CD4-positive, CD25-positive, alpha-beta regulatory T cell (primary cell): ENCODE measurements around the gene ITFG1. TPM values are rescaled to one million over a fixed set of nuclear protein-coding genes. Genes with fewer than 3 reads are reported as not detected.

Source experiments
- ATAC-seq, 2 donors: fragments of 150-1000 bp; cut with Tn5 transposase; one replicate each; pipeline ENCODE4 v1.10.0; 2021; ENCODE audit warnings: low read depth in 2 of 2, moderate number of reproducible peaks in 2 of 2, moderate library complexity in 1 of 2
- DNase-seq, 3 donors: peaks; one replicate each; pipeline versions ENCODE4 v3.0.0 to v3.0.0-alpha.2; 2012 to 2022; ENCODE audit warnings: mixed read lengths in 1 of 3
- H3K27ac ChIP-seq: one replicate; pipeline ENCODE4 v1.7.0; 2013; ENCODE audit warnings: mild to moderate bottlenecking, low read length; ENCODE audit not compliant: insufficient read depth, poor library complexity, severe bottlenecking
- H3K27me3 ChIP-seq: one replicate; pipeline ENCODE4 v1.7.0; 2013; ENCODE audit warnings: low read length; ENCODE audit not compliant: control insufficient read depth, insufficient read depth
- H3K36me3 ChIP-seq: one replicate; pipeline ENCODE4 v1.7.0; 2013; ENCODE audit warnings: mild to moderate bottlenecking, low read length, moderate library complexity; ENCODE audit not compliant: control insufficient read depth, insufficient read depth
- H3K4me1 ChIP-seq: 2 replicates; pipeline ENCODE4 v1.7.0; 2013; ENCODE audit warnings: mild to moderate bottlenecking, low read length; ENCODE audit not compliant: insufficient read depth, control insufficient read depth, poor library complexity, severe bottlenecking
- H3K4me3 ChIP-seq: one replicate; pipeline ENCODE4 v1.7.0; 2013; ENCODE audit warnings: low read depth, mild to moderate bottlenecking, low read length, moderate library complexity
- H3K9me3 ChIP-seq, 2 experiments: 1 replicate in 1 of 2; 2 replicates in 1 of 2; pipeline ENCODE4 v1.7.0; 2013; ENCODE audit warnings: low read length in 2 of 2, mild to moderate bottlenecking in 1 of 2, moderate library complexity in 1 of 2; ENCODE audit not compliant: control insufficient read depth in 2 of 2
- H3K27ac Mint-ChIP-seq, 3 donors: one replicate each; pipeline ENCODE4 v1.8.0; 2020 to 2022; ENCODE audit warnings: mild to moderate bottlenecking in 3 of 3, mixed read lengths in 3 of 3, moderate library complexity in 2 of 3
- H3K27me3 Mint-ChIP-seq: one replicate; pipeline ENCODE4 v1.8.0; 2022; ENCODE audit warnings: mild to moderate bottlenecking, mixed read lengths
- H3K36me3 Mint-ChIP-seq: one replicate; pipeline ENCODE4 v1.8.0; 2020; ENCODE audit warnings: mixed read lengths
- H3K4me1 Mint-ChIP-seq, 4 donors: one replicate each; pipeline ENCODE4 v1.8.0; 2020 to 2022; ENCODE audit warnings: mixed read lengths in 4 of 4, mild to moderate bottlenecking in 1 of 4
- H3K4me3 Mint-ChIP-seq, 4 donors: one replicate each; pipeline ENCODE4 v1.8.0; 2020 to 2022; ENCODE audit warnings: mild to moderate bottlenecking in 4 of 4, mixed read lengths in 4 of 4, moderate library complexity in 3 of 4
- H3K9me3 Mint-ChIP-seq, 7 donors: one replicate each; pipeline ENCODE4 v1.8.0; 2020 to 2022; ENCODE audit warnings: mixed read lengths in 7 of 7, mild to moderate bottlenecking in 3 of 7, moderate library complexity in 2 of 7
- polyA plus RNA-seq, 4 donors: library from polyadenylated mRNA; unstranded; fragments of 300-500 nt; fragmentation: Illumina TruSeq; gene quantifications; one replicate each; pipeline ENCODE4 v1.2.3, GENCODE V29; 2021
- total RNA-seq: library from RNA; stranded (reverse); gene quantifications from one replicate; pipeline ENCODE4 v1.2.3, GENCODE V29; 2022

Gene ITFG1
- total and polyA plus RNA-seq, 5 donors from 2014 or later, result 30.1 to 47.6 (median 35.9) TPM

GRCh38 chr16:47493381-47494337 lies 32.8 kb upstream of the ITFG1 start:
- Histone ChIP-seq H3K36me3 (peaks cover 10% of the 10 kb centered on the region), H3K27me3 (no peaks in the 10 kb centered on the region), H3K27ac (peak overlapping the region; percentile 61), H3K9me3 (peaks cover 0 to 29% of the 10 kb centered on the region in 2 experiments), H3K4me3 (peak overlapping the region; percentile 75), H3K4me1 (peaks cover 26% of the 10 kb centered on the region)
- Mint-ChIP-seq H3K27me3 (no peaks in the 10 kb centered on the region), H3K9me3 (peaks cover 0 to 30% (median 0%) of the 10 kb centered on the region in 7 donors), H3K27ac (peak overlapping the region; percentile 72 to 88 (median 87)), H3K36me3 (peaks cover 34% of the 10 kb centered on the region), H3K4me1 (peaks cover 30 to 68% (median 47%) of the 10 kb centered on the region in 4 donors), H3K4me3 (peak overlapping the region; percentile 75 to 91 (median 86))
- ATAC-seq (peak; percentile 15 to 39), DNase-seq (peak in 1 of 3 donors; percentile 44)

DNA sequence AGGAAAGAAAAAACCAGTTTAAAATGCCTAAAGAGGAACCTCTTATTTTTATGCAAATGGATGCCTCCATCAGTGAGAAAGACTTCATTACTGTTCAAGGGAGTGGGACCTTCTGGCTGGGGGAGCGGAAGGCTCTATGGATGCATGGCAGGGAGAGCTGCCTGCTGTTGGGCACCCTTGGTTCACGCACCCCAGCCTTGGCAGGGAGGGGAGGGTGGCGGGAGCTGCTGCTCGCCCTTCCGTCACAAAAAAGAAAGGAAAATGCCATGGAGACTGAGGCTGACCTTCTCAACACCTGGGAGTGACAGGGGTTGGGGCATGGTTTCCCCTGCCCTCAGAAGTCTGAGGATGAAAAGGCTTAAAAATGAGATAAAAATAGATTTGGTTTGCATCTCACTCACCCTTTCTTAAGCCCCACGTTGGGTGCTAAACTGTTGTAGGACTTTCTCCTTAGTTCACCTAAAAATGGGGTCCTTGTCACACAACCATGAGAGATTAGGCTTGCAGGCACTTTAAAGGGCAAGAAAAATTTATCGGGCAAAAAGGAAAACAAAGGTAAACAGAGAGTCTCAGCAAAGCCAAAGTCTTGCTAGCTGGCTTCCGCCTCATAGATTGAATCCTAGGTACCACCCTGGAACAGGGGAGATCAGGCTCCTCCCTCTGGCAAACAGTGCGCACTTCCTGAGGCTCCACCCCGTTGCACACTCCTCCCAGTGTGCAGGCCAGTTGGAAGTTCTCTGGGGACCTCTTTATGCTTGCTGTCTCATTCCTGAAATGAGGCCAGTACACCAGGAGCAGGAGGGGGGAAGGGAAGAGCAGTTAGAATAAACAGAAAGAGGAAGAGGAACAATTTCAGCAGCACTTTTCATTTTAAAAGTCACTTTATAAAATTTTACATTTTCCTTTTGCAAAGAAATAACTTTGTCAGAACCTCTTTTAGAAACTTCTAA lies 31.8 kb upstream of the ITFG1 start:
- peaks cover 39% of the 10 kb centered on the region for H3K36me3 Mint-ChIP-seq
- H3K4me1 Mint-ChIP-seq, result peaks cover 30 to 66% (median 47%) of the 10 kb centered on the region in 4 donors
- H3K27ac ChIP-seq, result peak overlapping the region; percentile 61
- H3K9me3 ChIP-seq, result peaks cover 0 to 29% of the 10 kb centered on the region in 2 experiments
- peaks cover 10% of the 10 kb centered on the region for H3K36me3 ChIP-seq
- peak overlapping the region; percentile 72 to 90 (median 87) for H3K27ac Mint-ChIP-seq
- peaks cover 26% of the 10 kb centered on the region for H3K4me1 ChIP-seq
- peak overlapping the region; percentile 82 to 91 (median 86) for H3K4me3 Mint-ChIP-seq
- no peaks in the 10 kb centered on the region for H3K27me3 ChIP-seq
- DNase-seq (peak in 2 of 3 donors; percentile 4 to 57), ATAC-seq (peak; percentile 71 to 81)
- peak overlapping the region; percentile 75 for H3K4me3 ChIP-seq
- H3K27me3 Mint-ChIP-seq, result no peaks in the 10 kb centered on the region
- peaks cover 0 to 37% (median 1%) of the 10 kb centered on the region in 7 donors for H3K9me3 Mint-ChIP-seq

DNA sequence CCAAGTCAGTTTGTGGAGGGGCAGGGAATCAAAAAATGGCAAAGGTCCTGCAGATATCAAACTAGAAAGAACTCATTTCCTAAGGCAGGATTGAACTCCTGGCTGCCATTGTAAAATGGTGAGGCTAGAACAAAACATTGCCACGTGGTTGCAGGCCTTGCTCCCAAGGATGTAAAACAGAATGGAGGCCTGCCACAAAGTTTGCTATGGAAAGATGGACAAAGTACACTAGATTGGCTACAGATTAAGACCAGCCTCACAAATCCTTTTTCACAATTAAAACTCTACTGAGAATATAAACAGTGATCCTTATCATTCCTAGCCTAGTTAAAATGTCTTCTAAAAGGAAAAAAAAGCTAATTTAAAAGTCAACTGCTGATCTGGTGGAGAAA lies 31.2 kb upstream of the ITFG1 start:
- H3K27ac Mint-ChIP-seq, result peak overlapping the region; percentile 72 to 90 (median 87)
- H3K27me3 Mint-ChIP-seq, result no peaks in the 10 kb centered on the region
- Histone ChIP-seq H3K4me1 (peaks cover 26% of the 10 kb centered on the region), H3K36me3 (peaks cover 4% of the 10 kb centered on the region), H3K9me3 (peaks cover 0 to 29% of the 10 kb centered on the region in 2 experiments), H3K27me3 (no peaks in the 10 kb centered on the region), H3K4me3 (peak overlapping the region; percentile 5), H3K27ac (peak overlapping the region; percentile 61)
- no peak for DNase-seq
- ATAC-seq, result no peak
- H3K9me3 Mint-ChIP-seq, result peaks cover 0 to 37% (median 1%) of the 10 kb centered on the region in 7 donors
- peak overlapping the region in 3 of 4 donors; percentile 82 to 91 (median 90) for H3K4me3 Mint-ChIP-seq
- H3K36me3 Mint-ChIP-seq, result peaks cover 38% of the 10 kb centered on the region
- H3K4me1 Mint-ChIP-seq, result peaks cover 30 to 63% (median 44%) of the 10 kb centered on the region in 4 donors

DNA sequence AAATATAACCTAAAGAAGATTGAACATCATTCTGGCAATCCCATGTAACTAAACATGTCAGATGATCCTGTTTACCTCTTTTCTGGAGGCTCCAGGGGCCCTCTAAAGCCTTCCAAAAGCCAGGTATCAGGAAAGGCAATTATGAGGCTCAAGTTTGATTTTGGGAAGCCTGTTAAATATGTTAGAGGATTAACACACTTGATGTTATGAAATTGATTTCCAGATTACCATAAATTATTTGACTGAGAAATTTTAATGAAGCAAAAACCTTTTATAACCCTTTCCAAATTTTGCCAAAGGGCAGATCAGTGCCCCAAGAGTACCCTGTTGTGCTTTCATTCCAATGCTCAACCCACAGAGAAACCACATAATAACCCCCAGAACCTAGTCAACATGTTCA lies 29.6 kb upstream of the ITFG1 start:
- no peak for DNase-seq
- Mint-ChIP-seq H3K4me3 (peak overlapping the region in 1 of 4 donors; percentile 15), H3K4me1 (peaks cover 30 to 59% (median 47%) of the 10 kb centered on the region in 4 donors), H3K27me3 (no peaks in the 10 kb centered on the region), H3K36me3 (peaks cover 43% of the 10 kb centered on the region), H3K27ac (peak overlapping the region in 1 of 3 donors; percentile 7), H3K9me3 (peaks cover 0 to 37% (median 1%) of the 10 kb centered on the region in 7 donors)
- H3K4me1 ChIP-seq, result peaks cover 26% of the 10 kb centered on the region
- no peak overlapping the region for H3K27ac ChIP-seq
- peaks cover 3% of the 10 kb centered on the region for H3K36me3 ChIP-seq
- no peak overlapping the region for H3K4me3 ChIP-seq
- no peaks in the 10 kb centered on the region for H3K27me3 ChIP-seq
- no peak for ATAC-seq
- peaks cover 0 to 29% of the 10 kb centered on the region in 2 experiments for H3K9me3 ChIP-seq

DNA sequence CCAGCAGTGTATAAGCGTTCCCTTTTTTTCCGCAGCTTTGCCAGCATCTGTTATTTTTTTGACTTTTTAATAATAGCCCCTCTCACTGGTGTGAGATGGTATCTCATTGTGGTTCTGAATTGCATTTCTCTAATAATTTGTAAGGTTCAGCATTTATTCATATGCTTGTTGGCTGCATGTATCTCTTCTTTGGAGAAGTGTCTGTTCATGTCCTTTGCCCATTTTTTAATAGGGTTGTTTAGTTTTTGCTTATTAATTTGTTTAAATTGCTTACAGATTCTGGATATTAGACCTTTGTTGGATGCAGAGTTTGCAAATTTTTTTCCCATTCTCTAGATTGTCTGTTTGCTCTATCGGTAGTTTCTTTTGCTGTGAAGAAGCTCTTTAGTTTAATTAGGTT lies 27.2 kb upstream of the ITFG1 start:
- H3K36me3 Mint-ChIP-seq, result peaks cover 48% of the 10 kb centered on the region
- H3K4me1 Mint-ChIP-seq, result peaks cover 44 to 59% (median 54%) of the 10 kb centered on the region in 4 donors
- ATAC-seq, result no peak
- Histone ChIP-seq H3K36me3 (peaks cover 3% of the 10 kb centered on the region), H3K4me1 (peaks cover 11% of the 10 kb centered on the region), H3K4me3 (no peak overlapping the region), H3K9me3 (peaks cover 0 to 29% of the 10 kb centered on the region in 2 experiments), H3K27me3 (no peaks in the 10 kb centered on the region), H3K27ac (no peak overlapping the region)
- H3K9me3 Mint-ChIP-seq, result peaks cover 0 to 37% (median 1%) of the 10 kb centered on the region in 7 donors
- no peak overlapping the region for H3K27ac Mint-ChIP-seq
- H3K4me3 Mint-ChIP-seq, result peak overlapping the region in 1 of 4 donors; percentile 4
- no peaks in the 10 kb centered on the region for H3K27me3 Mint-ChIP-seq
- DNase-seq, result no peak

DNA sequence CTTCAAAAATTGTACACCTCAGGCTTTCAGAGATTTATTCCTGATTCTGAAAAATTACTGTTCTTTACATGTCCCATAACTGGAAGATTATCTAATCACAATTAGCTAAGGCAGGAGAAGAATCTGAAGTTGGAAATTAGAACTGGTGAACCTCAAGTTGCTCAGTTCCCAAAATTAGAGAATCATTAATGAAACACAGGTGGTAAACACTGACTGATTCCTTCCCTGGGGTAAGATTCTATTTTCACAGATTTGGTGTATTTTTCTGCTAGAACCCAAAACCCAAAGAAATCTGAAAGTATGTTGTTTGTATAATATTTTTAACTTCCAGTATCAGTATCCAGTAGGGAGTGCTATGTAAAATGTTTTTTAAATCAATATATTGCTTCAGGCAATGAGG lies 26.0 kb upstream of the ITFG1 start:
- H3K9me3 Mint-ChIP-seq, result peaks cover 0 to 31% (median 1%) of the 10 kb centered on the region in 7 donors
- Histone ChIP-seq H3K27ac (no peak overlapping the region), H3K4me3 (no peak overlapping the region), H3K4me1 (peaks cover 3% of the 10 kb centered on the region), H3K9me3 (peaks cover 0 to 28% of the 10 kb centered on the region in 2 experiments), H3K36me3 (peaks cover 3% of the 10 kb centered on the region), H3K27me3 (no peaks in the 10 kb centered on the region)
- peaks cover 33 to 52% (median 47%) of the 10 kb centered on the region in 4 donors for H3K4me1 Mint-ChIP-seq
- H3K27ac Mint-ChIP-seq, result no peak overlapping the region
- peaks cover 48% of the 10 kb centered on the region for H3K36me3 Mint-ChIP-seq
- DNase-seq (no peak), ATAC-seq (no peak)
- no peaks in the 10 kb centered on the region for H3K27me3 Mint-ChIP-seq
- H3K4me3 Mint-ChIP-seq, result peak overlapping the region in 1 of 4 donors; percentile 7

- Histone ChIP-seq H3K4me1 (peaks cover 15% of the 10 kb centered on the region), H3K27me3 (no peaks in the 10 kb centered on the region), H3K36me3 (peaks cover 3% of the 10 kb centered on the region), H3K27ac (no peak overlapping the region), H3K9me3 (no peaks in the 10 kb centered on the region), H3K4me3 (no peak overlapping the region)
- Mint-ChIP-seq H3K4me1 (peaks cover 44 to 70% (median 58%) of the 10 kb centered on the region in 4 donors), H3K4me3 (no peak overlapping the region), H3K9me3 (peaks cover 0 to 7% (median 1%) of the 10 kb centered on the region in 7 donors), H3K27me3 (no peaks in the 10 kb centered on the region), H3K27ac (peak overlapping the region in 1 of 3 donors; percentile 3), H3K36me3 (peaks cover 28% of the 10 kb centered on the region)
- ATAC-seq (no peak), DNase-seq (no peak)
Observed at GRCh38 chr16:47483616-47484015, 22.8 kb upstream of the ITFG1 start.
